ENCODE results near the gene BTBD8.

- TF ChIP-seq PRDM10 (IDR thresholded peaks at IDR 0.05; ENCODE audit: partially characterized antibody) (no peak), ARHGAP35 (IDR thresholded peaks at IDR 0.05; ENCODE audit: partially characterized antibody) (no peak), POLR2A (conservative IDR thresholded peaks at IDR 0.05) (no peak), CCAR2 (IDR thresholded peaks at IDR 0.05; ENCODE audit: low read depth, low read length) (no peak), ESRRB (CRISPR knock-in tag; IDR thresholded peaks at IDR 0.05; ENCODE audit: borderline replicate concordance) (no peak), CBX1 (IDR thresholded peaks at IDR 0.05; ENCODE audit: low read depth) (no peak), KLF13 (tag; IDR thresholded peaks at IDR 0.05; ENCODE audit: borderline replicate concordance, low read depth) (no peak), KAT8 (IDR thresholded peaks at IDR 0.05; ENCODE audit: low read depth) (no peak), POLR3A (IDR thresholded peaks at IDR 0.05; ENCODE audit: borderline replicate concordance, extremely low read depth, insufficient read depth, insufficient read length) (no peak), PHF8 (IDR thresholded peaks at IDR 0.05; ENCODE audit: borderline replicate concordance, low read length) (no peak), TRIM24 (IDR thresholded peaks at IDR 0.05) (no peak)
Measured at GRCh38 chr1:92037400-92037799, 42.7 kb upstream of the BTBD8 start.

Data from K562 (cell line).